Prostate gland (tissue), 2 donors: Measurements from ENCODE around the gene NEDD9. TPM values are rescaled to one million over a fixed set of nuclear protein-coding genes. Genes with fewer than 3 reads are reported as not detected.

Experiments
- DNase-seq: peaks from one replicate; pipeline ENCODE4 v3.0.0-alpha.2; 2019; ENCODE audit warnings: low spot score
- H3K27ac ChIP-seq, 2 donors: fragments of 200-600 bp; sonication (generic); 2 replicates each; pipeline ENCODE4 v1.5.1; 2017 to 2019
- H3K27me3 ChIP-seq: fragments of 200-600 bp; sonication (generic); replicated peaks from 2 replicates; pipeline ENCODE4 v1.5.1; 2019; ENCODE audit not compliant: insufficient read depth
- H3K36me3 ChIP-seq, 2 donors: fragments of 200-600 bp; sonication (generic); 1 replicate in 1 of 2; 2 replicates in 1 of 2; pipeline versions ENCODE4 v1.5.1 to v1.8.1; 2017 to 2019
- H3K4me1 ChIP-seq: fragments of 200-600 bp; sonication (generic); replicated peaks from 2 replicates; pipeline ENCODE4 v1.5.1; 2019
- H3K4me3 ChIP-seq, 2 donors: fragments of 200-600 bp; sonication (generic); 2 replicates each; pipeline ENCODE4 v1.5.1; 2017 to 2019
- H3K9me3 ChIP-seq: fragments of 200-600 bp; sonication (generic); 2 replicates; pipeline ENCODE4 v1.5.1; 2017
- CTCF ChIP-seq, 4 experiments: fragments of 200-600 bp in 2 of 4; fragments of 450-650 bp in 2 of 4; sonication (generic) in 2 of 4; IDR thresholded peaks; 1 replicate in 3 of 4; 2 replicates in 1 of 4; pipeline ENCODE4 v1.5.1; 2016 to 2019; ENCODE audit warnings: antibody characterized with exemption in 4 of 4, mild to moderate bottlenecking in 2 of 4, moderate library complexity in 2 of 4
- POLR2A ChIP-seq: fragments of 450-650 bp; IDR thresholded peaks from one replicate; pipeline ENCODE4 v1.6.1; 2016; ENCODE audit warnings: antibody characterized with exemption, mild to moderate bottlenecking
- POLR2AphosphoS5 ChIP-seq: sonication (generic); formaldehyde crosslinking; IDR thresholded peaks from one replicate; pipeline ENCODE4 v1.6.1; 2017; ENCODE audit warnings: antibody characterized with exemption
- WGBS: methylation state at CpG from one replicate; pipeline ENCODE4 v1.1.5; 2018; 5-methylcytosine and 5-hydroxymethylcytosine counted together
- intact Hi-C: fragments of 100-400 bp; cut with DNase I; formaldehyde crosslinking; loops from one replicate; pipeline ENCODE4 v1.14.2; 2022
- total RNA-seq, 2 donors: library from RNA; depleted of rRNA; stranded (reverse); fragments of >200 nt; gene quantifications; one replicate each; pipeline ENCODE4 v1.1.0, GENCODE V29; 2016

Gene NEDD9
- total RNA-seq, 2 donors from 2014 or later: 51.1 to 72.1 TPM

DNA sequence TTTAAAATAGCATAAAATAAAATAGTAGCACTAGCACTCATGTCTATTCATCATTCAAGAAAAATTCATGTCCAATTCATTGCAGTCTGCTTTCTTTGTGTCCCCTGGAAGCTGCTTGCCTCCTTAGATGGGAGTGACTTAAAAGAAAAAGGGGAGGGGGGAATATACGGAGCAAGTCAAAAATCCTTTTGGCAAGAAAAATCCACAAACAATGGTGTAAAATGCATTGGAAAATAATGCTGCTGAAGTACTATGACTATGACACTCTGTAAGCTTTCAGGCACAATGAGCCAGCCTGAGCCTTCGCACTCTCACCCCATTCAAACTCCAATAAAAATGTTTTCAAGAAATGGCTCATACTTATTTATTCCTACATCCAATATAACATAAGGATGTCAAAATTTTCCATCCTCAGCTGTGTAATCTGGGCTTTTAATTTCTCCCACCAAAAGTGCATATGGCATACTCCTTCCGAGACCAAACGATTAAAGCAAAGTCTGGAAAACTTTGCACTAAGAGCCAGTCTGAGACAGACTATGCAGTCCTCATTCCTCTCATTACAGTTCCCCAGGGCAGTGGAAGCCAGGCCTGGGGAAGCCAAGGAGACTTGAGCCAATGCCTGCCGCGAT, 790 bp downstream of the NEDD9 start:
- intact Hi-C loops: loop anchor here (5.0 to 10.0 kb wide), 3 partner anchors 46 to 263 kb away; no protein-coding TSS in a partner anchor
- WGBS: 8% methylated on average over 6 of the region's 6 CpGs
- Histone ChIP-seq H3K4me3 (peak overlapping the region; percentile 53 to 59), H3K36me3 (no peaks in the 10 kb centered on the region), H3K4me1 (no peaks in the 10 kb centered on the region), H3K27ac (peak overlapping the region; percentile 86 to 94), H3K9me3 (no peaks in the 10 kb centered on the region), H3K27me3 (no peaks in the 10 kb centered on the region)
- no peak for TF ChIP-seq CTCF (IDR thresholded peaks at IDR 0.05)
- TF ChIP-seq POLR2AphosphoS5: peak; percentile 9
- DNase-seq: no peak

- Histone ChIP-seq H3K27me3 (no peaks in the 10 kb centered on the region), H3K4me3 (peak overlapping the region; percentile 53 to 59), H3K4me1 (no peaks in the 10 kb centered on the region), H3K27ac (peak overlapping the region; percentile 86 to 94), H3K9me3 (no peaks in the 10 kb centered on the region), H3K36me3 (no peaks in the 10 kb centered on the region)
- DNase-seq: no peak
- TF ChIP-seq CTCF (IDR thresholded peaks at IDR 0.05) (no peak), POLR2A (no peak), POLR2AphosphoS5 (no peak)
- WGBS: 35% methylated on average over 1 of the region's 1 CpG
- intact Hi-C loops: loop anchor here (5.0 to 10.0 kb wide), 3 partner anchors 46 to 264 kb away; no protein-coding TSS in a partner anchor
Measured at GRCh38 chr6:11231108-11231463, 1.4 kb downstream of the NEDD9 start.

- 37% methylated on average over 9 of the region's 9 CpGs for WGBS
- Histone ChIP-seq H3K4me3 (peak overlapping the region; percentile 53 to 59), H3K27ac (peak overlapping the region; percentile 86 to 94), H3K9me3 (no peaks in the 10 kb centered on the region), H3K36me3 (no peaks in the 10 kb centered on the region), H3K27me3 (no peaks in the 10 kb centered on the region), H3K4me1 (no peaks in the 10 kb centered on the region)
- intact Hi-C loops: loop anchor here (5.0 to 10.0 kb wide), 3 partner anchors 47 to 264 kb away; no protein-coding TSS in a partner anchor
- DNase-seq: no peak
- TF ChIP-seq CTCF (IDR thresholded peaks at IDR 0.05) (no peak), POLR2AphosphoS5 (peak; percentile 67)
Measured at GRCh38 chr6:11230158-11231107, 2.0 kb downstream of the NEDD9 start.

DNA sequence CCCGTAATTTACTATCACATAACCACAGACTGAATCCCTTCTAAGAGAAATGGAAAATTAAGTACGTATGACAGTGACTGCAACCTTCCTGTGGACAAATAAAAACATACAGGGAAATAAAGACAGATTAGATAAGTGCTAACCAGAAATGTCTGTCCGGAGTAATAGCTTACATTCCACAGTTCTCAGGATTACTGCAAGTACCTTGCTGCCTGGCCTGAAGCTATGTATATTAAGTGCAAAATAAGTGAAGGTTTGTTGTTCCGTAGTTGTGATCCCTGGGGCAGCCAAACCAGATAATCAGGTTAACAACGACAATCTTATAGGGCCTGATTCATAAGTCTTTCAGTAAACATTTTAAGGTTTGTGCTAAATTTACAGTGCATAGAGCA, 2.8 kb downstream of the NEDD9 start:
- 17% methylated on average over 5 of the region's 5 CpGs for WGBS
- DNase-seq: peak; percentile 69
- Histone ChIP-seq H3K27me3 (no peaks in the 10 kb centered on the region), H3K4me3 (peak overlapping the region; percentile 53 to 59), H3K4me1 (no peaks in the 10 kb centered on the region), H3K36me3 (no peaks in the 10 kb centered on the region), H3K9me3 (no peaks in the 10 kb centered on the region), H3K27ac (peak overlapping the region; percentile 86 to 94)
- peak; percentile 85 for TF ChIP-seq POLR2AphosphoS5
- TF ChIP-seq POLR2A: no peak
- no peak for TF ChIP-seq CTCF (IDR thresholded peaks at IDR 0.05)
- intact Hi-C loops: loop anchor here (5.0 to 10.0 kb wide), 3 partner anchors 48 to 265 kb away; no protein-coding TSS in a partner anchor
